ENCODE data around the gene SNAPC2.

SNAPC2 gene

DNA sequence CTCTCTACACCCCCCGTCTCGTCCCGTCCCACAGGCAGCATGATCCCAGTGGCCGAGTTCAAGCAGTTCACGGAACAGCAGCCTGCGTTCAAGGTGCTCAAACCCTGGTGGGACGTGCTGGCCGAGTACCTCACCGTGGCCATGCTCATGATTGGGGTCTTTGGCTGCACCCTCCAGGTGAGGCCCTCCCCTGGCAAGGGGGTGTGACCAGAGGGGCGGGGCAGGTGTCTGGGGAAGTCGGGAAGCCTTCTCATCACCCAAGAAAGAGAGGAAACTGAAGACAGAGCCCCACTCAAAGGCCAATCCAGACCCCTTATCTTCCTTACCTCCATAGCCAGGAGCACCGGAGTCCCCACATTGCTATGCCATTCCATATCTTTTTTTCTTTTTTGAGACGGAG, 24.6 kb upstream of the SNAPC2 start:
- TF ChIP-seq, protein P1, sequence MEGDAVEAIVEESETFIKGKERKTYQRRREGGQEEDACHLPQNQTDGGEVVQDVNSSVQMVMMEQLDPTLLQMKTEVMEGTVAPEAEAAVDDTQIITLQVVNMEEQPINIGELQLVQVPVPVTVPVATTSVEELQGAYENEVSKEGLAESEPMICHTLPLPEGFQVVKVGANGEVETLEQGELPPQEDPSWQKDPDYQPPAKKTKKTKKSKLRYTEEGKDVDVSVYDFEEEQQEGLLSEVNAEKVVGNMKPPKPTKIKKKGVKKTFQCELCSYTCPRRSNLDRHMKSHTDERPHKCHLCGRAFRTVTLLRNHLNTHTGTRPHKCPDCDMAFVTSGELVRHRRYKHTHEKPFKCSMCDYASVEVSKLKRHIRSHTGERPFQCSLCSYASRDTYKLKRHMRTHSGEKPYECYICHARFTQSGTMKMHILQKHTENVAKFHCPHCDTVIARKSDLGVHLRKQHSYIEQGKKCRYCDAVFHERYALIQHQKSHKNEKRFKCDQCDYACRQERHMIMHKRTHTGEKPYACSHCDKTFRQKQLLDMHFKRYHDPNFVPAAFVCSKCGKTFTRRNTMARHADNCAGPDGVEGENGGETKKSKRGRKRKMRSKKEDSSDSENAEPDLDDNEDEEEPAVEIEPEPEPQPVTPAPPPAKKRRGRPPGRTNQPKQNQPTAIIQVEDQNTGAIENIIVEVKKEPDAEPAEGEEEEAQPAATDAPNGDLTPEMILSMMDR (IDR thresholded peaks at IDR 0.05; ENCODE audit: extremely low read depth, missing control alignments) = no peak
- DNase-seq (ENCODE audit: low spot score) = no peak

DNA sequence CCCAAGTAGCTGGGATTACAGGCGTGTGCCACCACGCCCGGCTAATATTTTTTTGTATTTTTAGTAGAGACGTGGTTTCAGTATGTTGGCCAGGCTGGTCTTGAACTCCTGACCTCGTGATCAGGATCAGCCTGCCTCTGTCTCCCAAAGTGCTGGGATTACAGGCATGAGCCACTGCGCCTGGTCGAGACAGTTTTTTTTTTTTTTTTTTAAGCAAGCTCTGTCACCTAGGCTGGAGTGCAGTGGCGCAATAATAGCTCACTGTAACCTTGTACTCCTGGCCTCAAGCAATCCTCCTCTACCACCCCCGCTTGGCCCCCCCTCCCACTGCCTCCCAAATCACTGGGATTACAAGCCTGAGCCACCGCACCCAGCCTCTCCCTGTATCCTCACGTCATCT, 22.8 kb upstream of the SNAPC2 start:
- DNase-seq (ENCODE audit: low spot score) = no peak
- TF ChIP-seq, protein P1 (IDR thresholded peaks at IDR 0.05; ENCODE audit: extremely low read depth, missing control alignments) = no peak

DNA sequence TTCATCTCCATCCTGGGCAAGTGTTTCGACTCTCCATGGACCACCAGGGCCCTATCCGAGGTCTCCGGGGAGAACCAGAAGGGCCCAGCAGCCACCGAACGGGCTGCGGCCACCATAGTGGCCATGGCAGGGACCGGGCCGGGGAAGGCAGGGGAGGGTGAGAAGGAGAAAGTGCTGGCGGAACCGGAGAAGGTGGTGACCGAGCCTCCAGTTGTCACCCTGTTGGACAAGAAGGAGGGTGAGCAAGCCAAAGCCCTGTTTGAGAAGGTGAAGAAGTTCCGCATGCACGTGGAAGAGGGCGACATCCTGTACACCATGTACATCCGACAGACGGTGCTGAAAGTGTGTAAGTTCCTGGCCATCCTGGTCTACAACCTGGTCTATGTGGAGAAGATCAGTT, 21.2 kb upstream of the SNAPC2 start:
- TF ChIP-seq, protein P1 (IDR thresholded peaks at IDR 0.05; ENCODE audit: extremely low read depth, missing control alignments) = no peak
- no peak for DNase-seq (ENCODE audit: low spot score)

DNA sequence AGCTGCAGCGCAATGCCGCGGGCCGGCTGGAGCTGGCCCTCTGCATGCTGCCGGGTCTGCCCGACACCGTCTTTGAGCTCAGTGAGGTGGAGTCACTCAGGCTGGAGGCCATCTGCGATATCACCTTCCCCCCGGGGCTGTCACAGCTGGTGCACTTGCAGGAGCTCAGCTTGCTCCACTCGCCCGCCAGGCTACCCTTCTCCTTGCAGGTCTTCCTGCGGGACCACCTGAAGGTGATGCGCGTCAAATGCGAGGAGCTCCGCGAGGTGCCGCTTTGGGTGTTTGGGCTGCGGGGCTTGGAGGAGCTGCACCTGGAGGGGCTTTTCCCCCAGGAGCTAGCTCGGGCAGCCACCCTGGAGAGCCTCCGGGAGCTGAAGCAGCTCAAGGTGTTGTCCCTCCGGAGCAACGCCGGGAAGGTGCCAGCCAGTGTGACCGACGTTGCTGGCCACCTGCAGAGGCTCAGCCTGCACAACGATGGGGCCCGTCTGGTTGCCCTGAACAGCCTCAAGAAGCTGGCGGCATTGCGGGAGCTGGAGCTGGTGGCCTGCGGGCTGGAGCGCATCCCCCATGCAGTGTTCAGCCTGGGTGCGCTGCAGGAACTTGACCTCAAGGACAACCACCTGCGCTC, 20.3 kb upstream of the SNAPC2 start:
- TF ChIP-seq, protein P1 (IDR thresholded peaks at IDR 0.05; ENCODE audit: extremely low read depth, missing control alignments) = no peak
- DNase-seq (ENCODE audit: low spot score) = no peak

DNA sequence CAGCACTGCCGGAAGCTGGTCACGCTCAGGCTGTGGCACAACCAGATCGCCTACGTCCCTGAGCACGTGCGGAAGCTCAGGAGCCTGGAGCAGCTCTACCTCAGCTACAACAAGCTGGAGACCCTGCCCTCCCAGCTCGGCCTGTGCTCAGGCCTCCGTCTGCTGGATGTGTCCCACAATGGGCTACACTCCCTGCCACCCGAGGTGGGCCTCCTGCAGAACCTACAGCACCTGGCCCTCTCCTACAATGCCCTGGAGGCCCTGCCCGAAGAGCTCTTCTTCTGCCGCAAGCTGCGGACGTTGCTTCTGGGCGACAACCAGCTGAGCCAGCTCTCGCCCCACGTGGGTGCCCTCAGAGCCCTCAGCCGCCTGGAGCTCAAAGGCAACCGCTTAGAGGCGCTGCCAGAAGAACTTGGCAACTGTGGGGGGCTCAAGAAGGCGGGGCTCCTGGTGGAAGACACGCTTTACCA, 19.7 kb upstream of the SNAPC2 start:
- DNase-seq (ENCODE audit: low spot score) = no peak
- TF ChIP-seq, protein P1 (IDR thresholded peaks at IDR 0.05; ENCODE audit: extremely low read depth, missing control alignments) = no peak

DNA sequence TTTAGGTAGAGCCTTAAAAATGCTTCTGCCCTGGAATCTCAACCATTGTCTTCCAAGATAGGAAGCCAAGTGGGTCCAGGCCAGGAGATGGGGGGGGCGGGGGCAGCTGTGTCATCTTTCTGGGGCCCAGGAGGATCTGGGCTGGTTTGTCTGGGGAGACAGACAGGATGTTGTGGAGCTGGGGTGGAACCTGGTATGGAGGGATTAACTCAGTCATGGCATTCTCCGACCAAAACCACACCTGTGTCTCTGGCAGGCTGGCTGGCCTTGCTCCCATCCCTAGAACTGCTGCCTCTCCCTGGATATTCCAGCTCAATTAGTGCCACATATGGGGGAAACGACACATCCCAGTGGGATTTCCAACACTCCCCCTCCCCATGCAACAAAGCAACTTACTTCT, 19.2 kb upstream of the SNAPC2 start:
- no peak for DNase-seq (ENCODE audit: low spot score)
- TF ChIP-seq, protein P1 (IDR thresholded peaks at IDR 0.05; ENCODE audit: extremely low read depth, missing control alignments) = no peak

DNA sequence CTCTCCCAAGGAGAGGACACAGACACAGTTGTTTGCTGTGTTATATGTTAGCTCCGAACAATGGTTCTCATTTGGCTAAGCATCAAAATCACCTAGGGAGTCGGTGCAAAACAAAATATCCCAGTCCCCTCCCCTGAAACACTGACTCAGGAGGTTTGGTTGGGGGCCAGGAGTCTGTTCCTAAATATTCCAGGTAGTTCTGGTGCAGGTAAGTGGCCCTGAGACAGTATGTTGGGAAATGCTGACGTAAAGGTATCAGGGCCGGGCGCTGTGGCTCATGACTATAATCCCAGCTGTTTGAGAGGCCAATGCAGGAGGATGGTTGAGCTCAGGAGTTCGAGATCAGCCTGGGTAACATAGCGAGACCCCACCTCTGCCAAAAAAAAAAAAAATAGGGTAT, 18.8 kb upstream of the SNAPC2 start:
- DNase-seq (ENCODE audit: low spot score) = no peak
- TF ChIP-seq, protein P1 (IDR thresholded peaks at IDR 0.05; ENCODE audit: extremely low read depth, missing control alignments) = no peak

Measured in GM20000 (cell line).